Measurements from ENCODE around the gene UBR7.

UBR7 gene

DNA sequence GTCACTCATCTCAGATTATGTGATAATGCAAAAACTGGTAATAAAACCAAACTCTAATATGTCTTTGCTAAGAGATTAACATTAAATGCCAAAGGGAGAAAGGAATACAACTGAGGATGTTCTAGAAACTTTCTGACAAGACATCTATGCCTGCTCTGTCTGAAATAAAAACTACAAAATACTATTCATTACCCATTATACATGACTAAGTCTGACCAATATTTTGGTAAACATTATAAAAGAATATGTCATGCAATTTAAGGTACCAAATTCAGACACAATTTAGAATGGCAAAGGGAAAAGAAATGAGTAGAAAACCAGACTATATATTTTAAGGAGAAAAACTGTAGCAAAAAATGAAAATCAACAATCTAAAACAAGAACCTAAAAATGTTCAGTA, 39.5 kb downstream of the UBR7 start:
- no peak for DNase-seq (ENCODE audit: low read depth, low spot score)

DNA sequence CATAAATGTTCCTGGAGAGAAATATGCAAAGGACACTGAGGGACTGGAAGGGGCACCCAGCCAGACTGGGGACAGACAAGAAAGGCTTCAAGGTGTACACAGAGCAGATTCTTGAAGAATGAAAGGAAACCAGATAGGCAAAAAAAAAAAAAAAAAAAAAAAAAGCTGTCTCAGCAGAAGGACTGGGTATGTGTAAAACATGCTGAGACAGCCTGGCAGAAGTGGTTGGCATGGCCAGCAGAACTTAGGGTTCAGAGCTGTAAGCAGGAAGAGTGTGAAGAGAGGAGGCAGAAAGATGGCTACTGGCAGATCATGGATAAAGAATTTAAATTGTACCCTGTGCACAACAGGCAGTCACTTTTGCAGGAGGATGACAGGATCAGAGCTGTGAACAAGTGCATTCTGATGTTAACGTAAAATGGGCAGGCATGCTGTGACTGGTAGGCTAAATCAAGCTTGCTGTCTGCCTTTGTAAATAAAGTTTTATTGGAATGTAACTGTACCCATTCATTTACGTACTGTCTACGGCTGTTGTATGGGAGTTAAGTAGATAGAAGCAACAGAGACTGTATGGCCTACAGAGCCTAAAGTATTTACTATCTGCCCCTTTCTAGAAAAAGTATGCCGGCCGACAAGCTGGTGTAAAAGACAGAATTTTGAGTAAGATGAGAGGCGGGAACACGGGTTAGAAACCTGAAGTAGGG, 42.2 kb downstream of the UBR7 start:
- no peak for DNase-seq (ENCODE audit: low read depth, low spot score)

DNA sequence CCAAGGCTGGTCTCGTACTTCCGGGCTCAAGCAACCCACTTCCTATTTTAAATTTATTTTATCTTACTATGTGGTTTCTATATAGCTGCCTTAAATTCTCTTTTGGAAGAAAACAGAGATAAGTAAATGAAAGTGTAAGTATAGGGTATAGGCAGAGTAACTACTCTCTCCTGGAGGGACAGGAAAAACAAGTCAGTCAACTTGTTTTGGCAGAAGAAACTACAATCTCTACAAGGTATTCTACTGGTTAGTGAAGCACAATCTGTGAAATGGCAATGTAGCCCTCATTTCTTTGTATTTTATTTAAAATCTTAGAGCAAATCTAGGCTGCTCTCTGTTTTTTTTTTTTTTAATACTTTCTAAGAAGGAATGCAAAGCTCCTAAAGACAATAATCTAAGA, 55.4 kb downstream of the UBR7 start:
- no peak for DNase-seq (ENCODE audit: low read depth, low spot score)

DNA sequence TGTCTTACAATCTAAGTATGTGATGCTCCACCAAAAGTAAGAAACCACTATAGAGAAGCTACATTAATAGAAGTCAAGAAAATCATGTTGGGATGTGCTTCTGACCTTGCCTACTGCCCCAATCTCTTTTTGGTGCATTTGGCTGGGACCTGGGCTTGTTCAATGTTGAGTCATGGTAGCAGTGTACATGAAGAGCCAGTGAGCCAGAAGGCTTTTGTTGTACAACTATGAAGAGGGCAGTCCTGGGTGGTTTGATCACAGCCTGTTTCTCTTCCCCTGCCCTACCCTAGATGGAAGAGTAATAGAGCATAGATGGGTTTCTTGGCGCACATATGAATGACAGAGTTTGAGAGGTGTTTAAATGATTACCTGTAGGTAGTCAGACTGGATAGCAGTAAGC, 56.4 kb downstream of the UBR7 start:
- DNase-seq (ENCODE audit: low read depth, low spot score) = no peak

DNA sequence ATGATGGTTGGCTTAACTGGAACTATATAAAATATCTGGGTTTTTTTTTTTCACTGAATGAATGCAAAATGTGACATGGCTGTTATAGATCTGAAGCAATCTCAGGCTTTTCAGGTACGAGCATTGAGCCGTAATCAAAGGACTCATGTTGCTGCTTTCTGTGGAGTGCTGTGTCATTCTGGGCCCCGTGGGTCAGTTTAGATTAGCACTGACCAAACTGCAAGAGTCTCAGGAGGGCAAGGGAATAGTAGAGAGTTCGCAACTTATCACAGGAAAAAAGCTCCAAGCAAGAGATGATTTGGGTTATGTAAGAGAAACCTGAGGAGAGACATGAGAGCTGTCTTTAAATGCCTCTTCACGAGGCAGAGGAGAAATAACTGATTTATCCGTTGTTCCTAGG, 59.1 kb downstream of the UBR7 start:
- no peak for DNase-seq (ENCODE audit: low read depth, low spot score)

DNA sequence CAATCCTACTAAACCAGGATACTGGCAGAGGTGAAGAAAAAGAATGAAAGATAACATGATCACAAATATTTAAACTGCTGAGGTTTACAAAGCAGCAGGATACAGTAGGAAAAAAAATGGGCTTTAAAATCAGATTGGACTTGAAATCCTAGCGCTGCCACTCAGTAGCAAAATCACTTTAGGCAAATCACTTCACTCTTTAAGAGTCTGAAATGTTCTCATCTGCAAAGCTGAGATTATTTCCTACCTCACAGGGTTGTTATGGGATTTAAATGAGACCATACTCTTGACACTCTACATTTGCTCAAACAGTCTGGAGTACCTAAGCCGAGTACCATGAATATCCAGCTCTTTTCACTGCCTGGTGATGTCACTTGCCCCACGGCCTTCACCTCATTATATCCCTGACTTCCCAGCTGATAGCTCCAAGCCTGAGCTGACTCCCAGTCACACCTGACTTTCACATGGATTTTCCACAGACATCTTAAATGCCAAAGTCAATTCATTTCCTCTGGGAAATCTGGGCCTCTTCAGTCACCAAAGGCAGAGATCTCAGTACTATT, 60.2 kb downstream of the UBR7 start:
- no peak for DNase-seq (ENCODE audit: low read depth, low spot score)

DNA sequence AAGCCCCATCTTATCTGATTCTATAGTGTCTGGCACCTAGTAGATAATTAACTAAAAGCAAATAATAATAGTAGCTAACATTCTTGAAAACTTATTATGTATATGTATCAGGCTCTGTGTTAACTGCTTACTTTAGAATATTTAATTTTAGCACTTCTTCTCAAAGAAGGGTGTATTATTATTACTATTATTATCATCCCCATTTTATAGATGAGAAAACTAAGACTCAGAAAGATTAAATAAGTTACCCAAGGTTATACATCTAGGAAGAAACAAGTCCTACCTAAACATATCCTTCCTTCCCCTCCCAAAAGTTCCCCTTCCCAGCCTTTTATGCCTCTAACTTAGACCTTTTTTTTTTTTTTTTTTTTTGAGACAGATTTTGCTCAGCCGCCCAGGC, 61.4 kb downstream of the UBR7 start:
- no peak for DNase-seq (ENCODE audit: low read depth, low spot score)

DNA sequence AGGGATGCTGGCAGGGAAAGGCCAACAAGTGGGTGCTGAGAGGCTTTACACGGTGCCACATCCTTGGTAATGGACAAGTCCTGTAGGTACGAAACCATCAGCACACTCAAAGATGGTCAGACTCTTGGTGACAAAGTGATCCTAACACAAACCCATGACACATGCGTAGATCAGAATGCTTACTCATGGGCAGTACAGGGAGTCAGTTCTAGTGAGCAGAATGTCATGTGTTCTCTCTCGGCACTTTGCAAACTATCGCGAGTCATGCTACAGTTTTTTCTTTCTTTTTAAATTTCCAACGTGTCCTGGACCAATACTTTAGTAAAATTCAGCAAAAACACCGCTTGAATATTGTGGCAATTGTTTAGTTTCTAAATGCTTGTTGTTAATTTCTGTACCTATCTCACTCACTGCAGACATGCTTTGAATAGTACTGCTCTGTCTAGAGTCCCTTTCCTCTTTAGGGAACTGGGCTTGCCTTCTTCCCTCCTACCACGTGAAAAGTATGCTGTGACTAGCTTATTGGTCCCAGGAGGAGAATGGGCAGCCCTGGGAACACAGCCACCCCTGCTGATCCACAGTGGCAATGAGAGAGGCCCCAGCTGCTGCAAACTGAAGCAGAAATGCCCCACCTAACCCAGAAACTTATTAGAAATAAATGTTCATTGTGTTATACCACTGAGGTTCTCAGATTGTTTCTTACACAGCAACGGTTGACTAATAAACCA, 62.4 kb downstream of the UBR7 start:
- no peak for DNase-seq (ENCODE audit: low read depth, low spot score)

DNA sequence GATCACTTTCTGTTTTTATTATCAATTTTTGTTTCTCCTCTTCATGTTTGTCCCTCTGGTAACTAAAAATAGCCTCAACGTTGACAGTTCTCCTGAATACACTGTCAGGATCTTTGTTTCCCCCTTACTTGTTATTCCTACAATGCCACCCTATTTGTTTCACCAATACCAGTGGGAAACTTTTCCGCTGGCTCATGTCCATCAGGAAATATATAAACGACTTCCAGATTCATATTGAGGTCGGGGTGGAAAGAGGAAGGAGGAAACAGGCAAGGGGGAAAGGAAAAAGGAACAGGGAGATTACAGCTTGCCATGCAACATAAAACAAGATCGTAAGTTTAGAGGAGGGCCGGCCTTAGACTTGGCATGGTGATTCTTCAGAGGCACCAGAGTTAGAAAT, 64.1 kb downstream of the UBR7 start:
- no peak for DNase-seq (ENCODE audit: low read depth, low spot score)

DNA sequence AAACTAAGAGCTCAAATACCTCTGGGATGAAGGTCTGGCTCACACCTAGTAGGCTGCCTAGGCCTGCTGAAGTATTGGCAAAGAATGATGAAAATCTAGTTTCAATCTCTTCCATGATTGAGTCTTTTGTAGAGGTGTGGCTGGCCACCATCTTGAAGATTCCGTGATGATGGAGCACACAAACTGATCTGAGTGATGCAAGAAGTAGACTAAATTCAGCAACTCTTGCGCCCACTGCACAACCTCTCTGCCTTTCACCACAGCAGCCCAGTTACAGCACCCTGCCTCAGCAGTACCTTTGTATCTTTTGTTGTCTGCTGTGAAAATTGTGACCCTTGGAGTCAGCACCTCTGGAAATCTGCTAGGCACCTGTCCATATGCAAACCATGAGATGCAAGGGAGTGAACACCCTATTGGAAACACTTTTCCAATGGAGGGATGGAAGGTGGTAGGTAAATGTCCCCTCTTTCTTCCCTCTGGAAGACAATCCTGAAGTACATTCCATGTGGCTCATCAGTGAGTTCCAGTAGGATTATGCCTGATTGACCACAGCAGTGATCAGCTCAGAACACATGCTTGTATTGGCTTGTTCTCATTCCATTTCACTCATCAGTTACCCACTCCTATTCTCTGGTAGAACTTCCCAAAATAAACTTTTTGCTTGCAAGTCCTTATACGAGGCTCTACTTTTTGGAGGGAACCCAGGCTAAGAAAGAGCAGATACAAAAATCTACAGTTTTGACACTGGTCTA, 67.2 kb downstream of the UBR7 start:
- DNase-seq (ENCODE audit: low read depth, low spot score) = no peak

DNA sequence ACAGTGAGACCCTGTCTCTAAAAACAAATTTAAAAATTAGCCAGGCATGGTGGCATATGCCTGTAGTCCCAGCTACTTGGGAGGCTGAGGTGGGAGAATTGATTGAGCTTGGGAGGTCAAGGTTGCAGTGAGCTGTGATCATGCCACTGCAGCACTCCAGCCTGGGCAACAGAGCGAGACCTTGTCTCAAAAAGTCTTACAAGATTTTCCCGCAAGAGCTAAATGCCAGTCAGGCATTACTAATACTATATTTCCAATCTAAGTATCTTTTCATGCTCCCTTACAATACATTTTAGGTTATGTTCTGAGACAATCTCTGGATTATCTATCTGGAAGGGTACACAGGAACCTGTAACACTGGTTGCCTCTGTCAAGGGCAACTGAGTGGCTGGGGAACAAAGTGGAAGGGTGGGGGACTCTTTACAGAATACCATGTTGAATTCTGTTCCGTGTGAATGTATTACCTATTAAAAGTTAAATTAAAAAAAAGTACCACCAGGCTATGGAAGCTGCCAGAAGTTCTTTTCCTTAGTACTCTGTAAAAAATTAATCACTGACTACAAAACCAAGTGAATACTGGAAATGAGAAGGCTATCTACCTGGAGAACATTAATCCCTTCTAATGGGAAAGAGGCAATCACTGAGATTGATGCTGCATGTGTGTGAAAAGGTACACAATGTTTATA, 69.1 kb downstream of the UBR7 start:
- DNase-seq (ENCODE audit: low read depth, low spot score) = no peak

Data from smooth muscle cell of the brain vasculature (primary cell).